ENCODE measurements around the gene ELOA. TPM values are rescaled to one million over a fixed set of nuclear protein-coding genes. Genes with fewer than 3 reads are reported as not detected.

Gene ELOA
- total and polyA plus RNA-seq, 2 of the 13 experiments (the other 11 are each of a cell fraction or from before 2014, with no cell fraction given): 14.2 to 28.5 TPM

DNA sequence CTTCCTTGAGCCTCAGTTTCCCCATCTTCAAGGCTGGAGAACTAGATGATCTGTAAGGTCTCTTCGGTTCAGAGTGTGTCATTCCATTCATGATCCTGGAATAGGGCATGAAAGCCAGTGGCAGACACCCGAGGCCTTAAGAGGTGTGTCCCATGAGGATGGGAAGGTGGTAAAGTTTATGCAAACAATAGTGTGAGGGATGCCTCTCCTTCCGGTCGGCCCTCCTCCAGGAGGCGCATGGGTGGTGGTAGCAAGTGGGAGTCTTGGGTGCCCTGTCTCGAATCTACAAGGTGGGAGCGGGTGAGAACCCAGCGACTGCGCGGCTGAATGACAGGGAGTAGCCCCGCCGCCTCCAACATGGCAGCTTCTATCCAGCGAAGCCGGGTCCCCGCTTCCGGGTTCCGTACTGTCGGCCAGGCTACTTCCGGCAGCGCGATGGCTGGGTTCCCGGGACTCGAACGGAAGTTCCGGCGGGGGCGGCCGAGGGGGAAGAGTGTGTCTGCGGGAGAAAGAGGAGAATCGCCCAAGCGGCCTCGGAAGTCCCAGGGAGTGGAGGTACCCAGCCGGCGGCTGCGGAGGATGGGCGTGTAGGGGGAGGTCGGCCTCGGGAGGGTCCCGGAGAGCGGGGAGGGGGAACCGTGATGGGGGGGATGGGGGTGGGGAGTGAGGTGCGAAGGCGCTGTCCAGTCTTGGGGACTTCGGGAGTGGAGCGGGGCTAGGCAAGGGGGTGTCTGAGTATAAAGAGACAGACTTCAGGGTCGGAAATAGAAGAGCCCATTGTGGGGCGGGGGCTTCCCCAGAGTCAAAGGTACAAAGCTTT is 47.6 kb downstream of the ELOA start, which contains the start of gene LYPLA2 (continued):
- peak; percentile 53; the same call in 1 of the 2 replicates for TF ChIP-seq ZNF143 (CRISPR knock-in tag; IDR thresholded peaks at IDR 0.05)
- TF ChIP-seq ZNF317 (CRISPR knock-in tag; IDR thresholded peaks at IDR 0.05): no peak
- TF ChIP-seq ZNF33B (CRISPR knock-in tag; IDR thresholded peaks at IDR 0.05): no peak
- TF ChIP-seq MAZ (IDR thresholded peaks at IDR 0.05; ENCODE audit: borderline replicate concordance, low read depth, low read length): peak; percentile 72; the same call in 1 of the 2 replicates
- peak; percentile 75; the same call in 1 of the 2 replicates for TF ChIP-seq MAZ (CRISPR knock-in tag; IDR thresholded peaks at IDR 0.05; ENCODE audit: low read depth)
- TF ChIP-seq, protein P1, sequence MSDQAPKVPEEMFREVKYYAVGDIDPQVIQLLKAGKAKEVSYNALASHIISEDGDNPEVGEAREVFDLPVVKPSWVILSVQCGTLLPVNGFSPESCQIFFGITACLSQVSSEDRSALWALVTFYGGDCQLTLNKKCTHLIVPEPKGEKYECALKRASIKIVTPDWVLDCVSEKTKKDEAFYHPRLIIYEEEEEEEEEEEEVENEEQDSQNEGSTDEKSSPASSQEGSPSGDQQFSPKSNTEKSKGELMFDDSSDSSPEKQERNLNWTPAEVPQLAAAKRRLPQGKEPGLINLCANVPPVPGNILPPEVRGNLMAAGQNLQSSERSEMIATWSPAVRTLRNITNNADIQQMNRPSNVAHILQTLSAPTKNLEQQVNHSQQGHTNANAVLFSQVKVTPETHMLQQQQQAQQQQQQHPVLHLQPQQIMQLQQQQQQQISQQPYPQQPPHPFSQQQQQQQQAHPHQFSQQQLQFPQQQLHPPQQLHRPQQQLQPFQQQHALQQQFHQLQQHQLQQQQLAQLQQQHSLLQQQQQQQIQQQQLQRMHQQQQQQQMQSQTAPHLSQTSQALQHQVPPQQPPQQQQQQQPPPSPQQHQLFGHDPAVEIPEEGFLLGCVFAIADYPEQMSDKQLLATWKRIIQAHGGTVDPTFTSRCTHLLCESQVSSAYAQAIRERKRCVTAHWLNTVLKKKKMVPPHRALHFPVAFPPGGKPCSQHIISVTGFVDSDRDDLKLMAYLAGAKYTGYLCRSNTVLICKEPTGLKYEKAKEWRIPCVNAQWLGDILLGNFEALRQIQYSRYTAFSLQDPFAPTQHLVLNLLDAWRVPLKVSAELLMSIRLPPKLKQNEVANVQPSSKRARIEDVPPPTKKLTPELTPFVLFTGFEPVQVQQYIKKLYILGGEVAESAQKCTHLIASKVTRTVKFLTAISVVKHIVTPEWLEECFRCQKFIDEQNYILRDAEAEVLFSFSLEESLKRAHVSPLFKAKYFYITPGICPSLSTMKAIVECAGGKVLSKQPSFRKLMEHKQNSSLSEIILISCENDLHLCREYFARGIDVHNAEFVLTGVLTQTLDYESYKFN (CRISPR knock-in tag; conservative IDR thresholded peaks at IDR 0.05): no peak
- no peak for TF ChIP-seq IKZF1 (IDR thresholded peaks at IDR 0.05)
- TF ChIP-seq, protein P2, sequence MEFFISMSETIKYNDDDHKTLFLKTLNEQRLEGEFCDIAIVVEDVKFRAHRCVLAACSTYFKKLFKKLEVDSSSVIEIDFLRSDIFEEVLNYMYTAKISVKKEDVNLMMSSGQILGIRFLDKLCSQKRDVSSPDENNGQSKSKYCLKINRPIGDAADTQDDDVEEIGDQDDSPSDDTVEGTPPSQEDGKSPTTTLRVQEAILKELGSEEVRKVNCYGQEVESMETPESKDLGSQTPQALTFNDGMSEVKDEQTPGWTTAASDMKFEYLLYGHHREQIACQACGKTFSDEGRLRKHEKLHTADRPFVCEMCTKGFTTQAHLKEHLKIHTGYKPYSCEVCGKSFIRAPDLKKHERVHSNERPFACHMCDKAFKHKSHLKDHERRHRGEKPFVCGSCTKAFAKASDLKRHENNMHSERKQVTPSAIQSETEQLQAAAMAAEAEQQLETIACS (CRISPR knock-in tag; IDR thresholded peaks at IDR 0.05): no peak
- no peak for TF ChIP-seq ZNF382 (CRISPR knock-in tag; IDR thresholded peaks at IDR 0.05; ENCODE audit: borderline replicate concordance)
- peak; percentile 9; the same call in 1 of the 2 replicates for TF ChIP-seq FOXO1 (CRISPR knock-in tag; IDR thresholded peaks at IDR 0.05)
- TF ChIP-seq ZFP1 (CRISPR knock-in tag; IDR thresholded peaks at IDR 0.05): 0 out of 2 replicates have a peak, but pooled peaks have one; percentile 17
- no peak for TF ChIP-seq PRMT3 (CRISPR knock-in tag; IDR thresholded peaks at IDR 0.05; ENCODE audit: borderline replicate concordance, low read depth)
- TF ChIP-seq, protein P3, sequence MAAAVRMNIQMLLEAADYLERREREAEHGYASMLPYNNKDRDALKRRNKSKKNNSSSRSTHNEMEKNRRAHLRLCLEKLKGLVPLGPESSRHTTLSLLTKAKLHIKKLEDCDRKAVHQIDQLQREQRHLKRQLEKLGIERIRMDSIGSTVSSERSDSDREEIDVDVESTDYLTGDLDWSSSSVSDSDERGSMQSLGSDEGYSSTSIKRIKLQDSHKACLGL (CRISPR knock-in tag; IDR thresholded peaks at IDR 0.05): no peak
- TF ChIP-seq, protein P4, sequence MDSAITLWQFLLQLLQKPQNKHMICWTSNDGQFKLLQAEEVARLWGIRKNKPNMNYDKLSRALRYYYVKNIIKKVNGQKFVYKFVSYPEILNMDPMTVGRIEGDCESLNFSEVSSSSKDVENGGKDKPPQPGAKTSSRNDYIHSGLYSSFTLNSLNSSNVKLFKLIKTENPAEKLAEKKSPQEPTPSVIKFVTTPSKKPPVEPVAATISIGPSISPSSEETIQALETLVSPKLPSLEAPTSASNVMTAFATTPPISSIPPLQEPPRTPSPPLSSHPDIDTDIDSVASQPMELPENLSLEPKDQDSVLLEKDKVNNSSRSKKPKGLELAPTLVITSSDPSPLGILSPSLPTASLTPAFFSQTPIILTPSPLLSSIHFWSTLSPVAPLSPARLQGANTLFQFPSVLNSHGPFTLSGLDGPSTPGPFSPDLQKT (CRISPR knock-in tag; IDR thresholded peaks at IDR 0.05; ENCODE audit: borderline replicate concordance): no peak
- TF ChIP-seq PHF21A (CRISPR knock-in tag; IDR thresholded peaks at IDR 0.05): no peak
- TF ChIP-seq POLR2A (IDR thresholded peaks at IDR 0.05; ENCODE audit: insufficient read depth in 1 of 2, low read depth in 2 of 2, low read length in 2 of 2): peak in 1 of 2 experiments; percentile 47; a peak in 1 of 4 replicates
- TF ChIP-seq ZBTB8A (CRISPR knock-in tag; IDR thresholded peaks at IDR 0.05; ENCODE audit: borderline replicate concordance, low read depth): no peak
- TF ChIP-seq, protein P5, sequence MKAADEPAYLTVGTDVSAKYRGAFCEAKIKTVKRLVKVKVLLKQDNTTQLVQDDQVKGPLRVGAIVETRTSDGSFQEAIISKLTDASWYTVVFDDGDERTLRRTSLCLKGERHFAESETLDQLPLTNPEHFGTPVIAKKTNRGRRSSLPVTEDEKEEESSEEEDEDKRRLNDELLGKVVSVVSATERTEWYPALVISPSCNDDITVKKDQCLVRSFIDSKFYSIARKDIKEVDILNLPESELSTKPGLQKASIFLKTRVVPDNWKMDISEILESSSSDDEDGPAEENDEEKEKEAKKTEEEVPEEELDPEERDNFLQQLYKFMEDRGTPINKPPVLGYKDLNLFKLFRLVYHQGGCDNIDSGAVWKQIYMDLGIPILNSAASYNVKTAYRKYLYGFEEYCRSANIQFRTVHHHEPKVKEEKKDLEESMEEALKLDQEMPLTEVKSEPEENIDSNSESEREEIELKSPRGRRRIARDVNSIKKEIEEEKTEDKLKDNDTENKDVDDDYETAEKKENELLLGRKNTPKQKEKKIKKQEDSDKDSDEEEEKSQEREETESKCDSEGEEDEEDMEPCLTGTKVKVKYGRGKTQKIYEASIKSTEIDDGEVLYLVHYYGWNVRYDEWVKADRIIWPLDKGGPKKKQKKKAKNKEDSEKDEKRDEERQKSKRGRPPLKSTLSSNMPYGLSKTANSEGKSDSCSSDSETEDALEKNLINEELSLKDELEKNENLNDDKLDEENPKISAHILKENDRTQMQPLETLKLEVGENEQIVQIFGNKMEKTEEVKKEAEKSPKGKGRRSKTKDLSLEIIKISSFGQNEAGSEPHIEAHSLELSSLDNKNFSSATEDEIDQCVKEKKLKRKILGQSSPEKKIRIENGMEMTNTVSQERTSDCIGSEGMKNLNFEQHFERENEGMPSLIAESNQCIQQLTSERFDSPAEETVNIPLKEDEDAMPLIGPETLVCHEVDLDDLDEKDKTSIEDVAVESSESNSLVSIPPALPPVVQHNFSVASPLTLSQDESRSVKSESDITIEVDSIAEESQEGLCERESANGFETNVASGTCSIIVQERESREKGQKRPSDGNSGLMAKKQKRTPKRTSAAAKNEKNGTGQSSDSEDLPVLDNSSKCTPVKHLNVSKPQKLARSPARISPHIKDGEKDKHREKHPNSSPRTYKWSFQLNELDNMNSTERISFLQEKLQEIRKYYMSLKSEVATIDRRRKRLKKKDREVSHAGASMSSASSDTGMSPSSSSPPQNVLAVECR (CRISPR knock-in tag; IDR thresholded peaks at IDR 0.05; ENCODE audit: borderline replicate concordance): peak; percentile 89
